Measurements from ENCODE around the gene REST. TPM values are rescaled to one million over a fixed set of nuclear protein-coding genes. Genes with fewer than 3 reads are reported as not detected.

The REST gene
- total and polyA plus RNA-seq, 9 of the 15 experiments (the other 6 are each of a cell fraction or from before 2014, with no cell fraction given) = 2.9 to 24.0 (median 19.2) TPM

GRCh38 chr4:56908206-56909085 lies 746 bp downstream of the REST start (continued):
- TF ChIP-seq, protein P1, sequence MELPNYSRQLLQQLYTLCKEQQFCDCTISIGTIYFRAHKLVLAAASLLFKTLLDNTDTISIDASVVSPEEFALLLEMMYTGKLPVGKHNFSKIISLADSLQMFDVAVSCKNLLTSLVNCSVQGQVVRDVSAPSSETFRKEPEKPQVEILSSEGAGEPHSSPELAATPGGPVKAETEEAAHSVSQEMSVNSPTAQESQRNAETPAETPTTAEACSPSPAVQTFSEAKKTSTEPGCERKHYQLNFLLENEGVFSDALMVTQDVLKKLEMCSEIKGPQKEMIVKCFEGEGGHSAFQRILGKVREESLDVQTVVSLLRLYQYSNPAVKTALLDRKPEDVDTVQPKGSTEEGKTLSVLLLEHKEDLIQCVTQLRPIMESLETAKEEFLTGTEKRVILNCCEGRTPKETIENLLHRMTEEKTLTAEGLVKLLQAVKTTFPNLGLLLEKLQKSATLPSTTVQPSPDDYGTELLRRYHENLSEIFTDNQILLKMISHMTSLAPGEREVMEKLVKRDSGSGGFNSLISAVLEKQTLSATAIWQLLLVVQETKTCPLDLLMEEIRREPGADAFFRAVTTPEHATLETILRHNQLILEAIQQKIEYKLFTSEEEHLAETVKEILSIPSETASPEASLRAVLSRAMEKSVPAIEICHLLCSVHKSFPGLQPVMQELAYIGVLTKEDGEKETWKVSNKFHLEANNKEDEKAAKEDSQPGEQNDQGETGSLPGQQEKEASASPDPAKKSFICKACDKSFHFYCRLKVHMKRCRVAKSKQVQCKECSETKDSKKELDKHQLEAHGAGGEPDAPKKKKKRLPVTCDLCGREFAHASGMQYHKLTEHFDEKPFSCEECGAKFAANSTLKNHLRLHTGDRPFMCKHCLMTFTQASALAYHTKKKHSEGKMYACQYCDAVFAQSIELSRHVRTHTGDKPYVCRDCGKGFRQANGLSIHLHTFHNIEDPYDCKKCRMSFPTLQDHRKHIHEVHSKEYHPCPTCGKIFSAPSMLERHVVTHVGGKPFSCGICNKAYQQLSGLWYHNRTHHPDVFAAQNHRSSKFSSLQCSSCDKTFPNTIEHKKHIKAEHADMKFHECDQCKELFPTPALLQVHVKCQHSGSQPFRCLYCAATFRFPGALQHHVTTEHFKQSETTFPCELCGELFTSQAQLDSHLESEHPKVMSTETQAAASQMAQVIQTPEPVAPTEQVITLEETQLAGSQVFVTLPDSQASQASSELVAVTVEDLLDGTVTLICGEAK (IDR thresholded peaks at IDR 0.05) = peak; percentile 86
- TF ChIP-seq, protein P1 (CRISPR knock-in tag; IDR thresholded peaks at IDR 0.05) = no peak
- TF ChIP-seq CBFB (CRISPR knock-in tag; IDR thresholded peaks at IDR 0.05) (no peak), SIN3A (IDR thresholded peaks at IDR 0.05; ENCODE audit: borderline replicate concordance in 2 of 2, control insufficient read depth in 1 of 2, low read depth in 2 of 2, low read length in 2 of 2) (peak in 1 of 2 experiments; percentile 84; a peak in 1 of 4 replicates), SNIP1 (IDR thresholded peaks at IDR 0.05; ENCODE audit: low read depth) (no peak), HDGF (IDR thresholded peaks at IDR 0.05) (no peak), ATF7 (IDR thresholded peaks at IDR 0.05) (peak; percentile 9; the same call in 1 of the 2 replicates), MTA1 (IDR thresholded peaks at IDR 0.05; ENCODE audit: borderline replicate concordance) (no peak), SMARCE1 (IDR thresholded peaks at IDR 0.05) (no peak), FOXO4 (CRISPR knock-in tag; IDR thresholded peaks at IDR 0.05) (no peak), ZSCAN29 (IDR thresholded peaks at IDR 0.05) (no peak), TAF7 (tag; IDR thresholded peaks at IDR 0.05) (no peak), TBL1XR1 (IDR thresholded peaks at IDR 0.05; ENCODE audit: low read length in 2 of 2) (no peak; a peak in 1 of 4 replicates), ZSCAN32 (CRISPR knock-in tag; IDR thresholded peaks at IDR 0.05) (no peak)

Measured in K562 (cell line).